ENCODE data around the gene SHOC1. TPM values are rescaled to one million over a fixed set of nuclear protein-coding genes. Genes with fewer than 3 reads are reported as not detected.

Gene SHOC1
- total RNA-seq, 4 donors from 2014 or later: 0.28 to 1.0 TPM; not detected in 2

GRCh38 chr9:111783424-111783823 is 11.3 kb downstream of the SHOC1 start:
- intact Hi-C loops (cut with DNase I; ENCODE audit: low total_unique reads): no loop called here
- H3K27me3 ChIP-seq: no peaks in the 10 kb centered on the region
- H3K27ac ChIP-seq: no peak overlapping the region
- H3K36me3 ChIP-seq: no peaks in the 10 kb centered on the region
- H3K9me3 ChIP-seq: no peaks in the 10 kb centered on the region
- TF ChIP-seq CTCF (IDR thresholded peaks at IDR 0.05): no peak
- TF ChIP-seq POLR2A (IDR thresholded peaks at IDR 0.05): no peak
- H3K4me3 ChIP-seq: no peak overlapping the region
- H3K4me1 ChIP-seq: no peaks in the 10 kb centered on the region
- no peak for DNase-seq

DNA sequence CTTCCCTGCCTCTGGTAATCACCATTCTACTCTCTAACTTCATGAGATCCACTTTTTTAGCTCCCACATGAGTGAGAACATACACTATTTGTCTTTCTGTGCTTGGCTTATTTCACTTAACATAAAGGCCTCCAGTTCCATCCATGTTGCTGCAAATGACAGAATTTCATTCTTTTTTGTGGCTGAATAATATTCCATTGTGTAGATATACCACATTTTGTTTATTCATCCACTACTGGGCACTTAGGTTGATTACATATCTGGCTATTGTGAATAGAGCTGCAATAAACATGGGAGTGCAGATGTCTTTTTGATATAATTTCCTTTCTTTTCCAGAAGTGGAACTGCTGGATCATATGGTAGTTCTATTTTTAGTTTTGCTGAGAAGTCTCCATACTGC is 28.7 kb downstream of the SHOC1 start:
- Histone ChIP-seq H3K27me3 (no peaks in the 10 kb centered on the region), H3K9me3 (peaks cover 0 to 5% of the 10 kb centered on the region in 2 donors), H3K4me1 (no peaks in the 10 kb centered on the region), H3K4me3 (no peak overlapping the region), H3K27ac (no peak overlapping the region), H3K36me3 (peaks cover 0 to under 1% of the 10 kb centered on the region in 2 donors)
- no peak for DNase-seq
- TF ChIP-seq POLR2A (IDR thresholded peaks at IDR 0.05): no peak
- no peak for TF ChIP-seq CTCF (IDR thresholded peaks at IDR 0.05)
- intact Hi-C loops (cut with DNase I; ENCODE audit: low total_unique reads): no loop called here

- TF ChIP-seq CTCF (IDR thresholded peaks at IDR 0.05) (no peak), POLR2A (IDR thresholded peaks at IDR 0.05) (no peak)
- H3K36me3 ChIP-seq: no peaks in the 10 kb centered on the region
- no peaks in the 10 kb centered on the region for H3K4me1 ChIP-seq
- H3K9me3 ChIP-seq: peaks cover 0 to 5% of the 10 kb centered on the region in 2 donors
- intact Hi-C loops (cut with DNase I; ENCODE audit: low total_unique reads): no loop called here
- no peak overlapping the region for H3K4me3 ChIP-seq
- no peak overlapping the region for H3K27ac ChIP-seq
- no peaks in the 10 kb centered on the region for H3K27me3 ChIP-seq
- no peak for DNase-seq
Measured at GRCh38 chr9:111762556-111762955, 32.2 kb downstream of the SHOC1 start.

DNA sequence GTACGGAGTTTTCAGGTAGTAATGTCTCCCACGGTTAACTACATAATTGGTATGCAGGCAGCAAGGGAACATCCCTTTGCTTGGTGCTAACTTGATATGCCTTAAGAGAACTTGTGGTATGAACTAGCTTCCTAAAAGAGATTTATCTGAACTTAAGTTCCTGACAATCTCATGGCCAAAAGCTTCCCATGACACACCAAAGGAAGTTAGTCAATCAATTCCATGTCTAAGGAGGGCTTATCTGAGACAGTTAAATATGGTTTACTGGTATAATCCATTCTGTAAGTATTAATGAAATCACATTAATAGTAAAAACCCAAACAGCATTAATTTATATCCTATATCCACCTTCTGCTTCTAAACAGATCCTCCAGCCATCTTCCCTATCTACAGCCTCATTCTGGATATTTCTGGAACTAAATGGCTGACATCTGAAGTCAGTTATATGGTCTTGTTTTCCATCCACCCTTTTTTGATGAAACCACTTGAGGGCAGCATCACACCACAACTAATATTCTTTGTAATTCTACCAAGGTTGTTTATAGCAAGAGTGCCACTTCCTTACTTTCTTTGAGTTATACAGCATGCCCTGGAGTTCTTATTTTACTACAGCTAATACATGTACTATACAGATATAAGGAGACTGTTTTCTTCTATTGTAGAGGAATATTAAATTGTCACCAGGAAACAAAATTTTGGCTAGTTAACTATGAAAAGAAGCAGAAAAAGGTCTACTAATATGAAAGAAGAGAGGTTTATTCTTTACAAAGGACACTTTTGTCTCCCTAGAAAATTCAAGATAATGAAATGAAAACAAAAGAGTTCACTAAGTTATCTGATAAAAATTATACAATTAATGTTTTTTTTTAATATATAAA is 34.7 kb downstream of the SHOC1 start:
- H3K4me3 ChIP-seq: no peak overlapping the region
- TF ChIP-seq CTCF (IDR thresholded peaks at IDR 0.05) (peak; percentile 63 to 85 (median 76)), POLR2A (IDR thresholded peaks at IDR 0.05) (no peak)
- DNase-seq: peak; percentile 21 to 65

DNA sequence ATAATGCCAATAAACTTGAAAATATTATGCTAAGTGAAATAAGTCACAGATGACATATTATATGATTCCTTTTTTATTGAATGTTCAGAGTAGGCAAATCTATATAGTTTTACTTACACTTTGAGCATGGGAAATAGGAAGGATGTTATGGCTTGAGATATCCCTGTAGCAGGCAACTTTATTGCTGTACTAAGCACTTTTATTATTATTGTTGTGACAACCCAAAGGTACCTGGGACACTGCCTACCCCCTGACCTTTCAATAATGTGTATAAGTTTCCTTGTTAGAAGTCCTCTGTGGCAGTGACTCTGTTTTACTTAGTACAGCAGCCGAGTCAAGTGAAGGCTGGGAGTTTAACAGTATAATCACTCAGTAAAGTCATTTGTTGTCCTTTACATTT is 39.9 kb downstream of the SHOC1 start:
- intact Hi-C loops (cut with DNase I; ENCODE audit: low total_unique reads): no loop called here
- H3K27ac ChIP-seq: no peak overlapping the region
- TF ChIP-seq POLR2A (IDR thresholded peaks at IDR 0.05): no peak
- no peak for TF ChIP-seq CTCF (IDR thresholded peaks at IDR 0.05)
- no peak for DNase-seq
- H3K27me3 ChIP-seq: no peaks in the 10 kb centered on the region
- H3K36me3 ChIP-seq: no peaks in the 10 kb centered on the region
- no peak overlapping the region for H3K4me3 ChIP-seq
- H3K9me3 ChIP-seq: no peaks in the 10 kb centered on the region
- H3K4me1 ChIP-seq: no peaks in the 10 kb centered on the region

More for the DNA sequence above, 34.7 kb downstream of the SHOC1 start:
- Histone ChIP-seq H3K9me3 (no peaks in the 10 kb centered on the region), H3K27me3 (no peaks in the 10 kb centered on the region), H3K27ac (peak overlapping the region in 1 of 2 donors; percentile 64), H3K36me3 (no peaks in the 10 kb centered on the region), H3K4me1 (no peaks in the 10 kb centered on the region)
- intact Hi-C loops (cut with DNase I; ENCODE audit: low total_unique reads): loop anchor here (2.0 kb wide), 1 partner anchor 315 kb away; no protein-coding TSS in a partner anchor
